Stimulated activated CD4-positive, alpha-beta T cell treated with anti-CD3 and anti-CD28 coated beads, Interleukin-1b, Interleukin-23, amount 100 ng/mL, for 24 hours (primary cell): ENCODE results near the gene COPS9.

Source experiments
- DNase-seq, 4 experiments: peaks; one replicate each; pipeline ENCODE4 v3.0.0-alpha.2; 2020; ENCODE audit warnings: low read depth in 4 of 4, low spot score in 1 of 4

Gene COPS9

DNA sequence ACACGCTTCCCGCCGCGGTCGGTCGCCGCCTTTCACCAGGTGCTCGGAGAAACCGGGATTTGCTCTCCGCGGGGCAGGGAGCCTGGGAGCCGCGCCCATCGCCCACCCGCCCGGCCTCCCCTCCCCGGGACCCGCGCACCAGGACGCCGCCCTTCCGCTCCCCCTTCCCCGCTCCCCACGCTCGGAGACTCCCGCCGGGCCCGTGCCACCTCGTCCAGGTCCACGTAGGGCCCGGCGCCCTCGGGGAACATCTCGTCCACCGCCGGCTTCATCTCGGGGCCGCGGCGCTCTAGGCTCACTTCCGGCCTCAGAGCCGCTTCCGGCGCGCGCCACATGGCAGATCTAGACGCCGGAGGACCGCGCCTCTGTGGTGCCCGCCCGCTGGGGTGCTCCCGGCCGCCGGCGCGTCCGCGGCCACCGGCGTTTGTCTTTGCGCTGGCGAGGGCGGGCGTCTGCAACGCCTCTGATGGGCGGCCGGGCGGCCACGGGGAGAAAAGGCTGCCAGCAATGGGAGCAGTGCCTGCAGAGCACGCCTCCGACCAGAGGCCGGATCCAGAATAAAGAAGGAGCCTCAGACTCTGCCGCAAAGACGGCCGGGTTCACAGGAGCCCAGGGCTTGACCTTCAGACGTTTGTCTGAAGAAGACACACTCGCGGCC is at the start of gene COPS9:
Gene COPS9, minus strand, starts transcription at position 293 of the 658 bp plus-strand sequence. Its CDS starts 21 bp downstream, at position 272.
- DNase-seq = peak; percentile 64 to 83 (median 77)

DNA sequence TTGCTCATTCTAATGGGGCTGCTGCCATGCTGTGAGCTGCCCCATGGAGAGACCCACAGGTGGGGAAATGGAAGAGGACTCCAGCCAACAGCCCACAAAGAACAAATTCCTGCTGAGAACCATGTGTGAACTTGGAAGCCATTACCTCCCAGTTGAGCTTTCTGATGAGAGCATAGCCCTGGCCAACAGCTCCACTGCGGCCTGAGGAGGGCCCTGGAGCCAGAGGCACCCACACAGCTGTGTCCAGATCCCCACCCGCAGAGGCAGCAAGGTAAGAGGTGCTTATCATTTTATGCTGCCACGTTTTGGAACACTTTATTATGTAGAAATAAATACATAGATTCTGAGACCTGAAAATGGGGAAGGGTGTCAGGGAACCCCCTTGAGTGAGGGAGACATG is 48.6 kb upstream of the COPS9 start:
- DNase-seq = no peak

DNA sequence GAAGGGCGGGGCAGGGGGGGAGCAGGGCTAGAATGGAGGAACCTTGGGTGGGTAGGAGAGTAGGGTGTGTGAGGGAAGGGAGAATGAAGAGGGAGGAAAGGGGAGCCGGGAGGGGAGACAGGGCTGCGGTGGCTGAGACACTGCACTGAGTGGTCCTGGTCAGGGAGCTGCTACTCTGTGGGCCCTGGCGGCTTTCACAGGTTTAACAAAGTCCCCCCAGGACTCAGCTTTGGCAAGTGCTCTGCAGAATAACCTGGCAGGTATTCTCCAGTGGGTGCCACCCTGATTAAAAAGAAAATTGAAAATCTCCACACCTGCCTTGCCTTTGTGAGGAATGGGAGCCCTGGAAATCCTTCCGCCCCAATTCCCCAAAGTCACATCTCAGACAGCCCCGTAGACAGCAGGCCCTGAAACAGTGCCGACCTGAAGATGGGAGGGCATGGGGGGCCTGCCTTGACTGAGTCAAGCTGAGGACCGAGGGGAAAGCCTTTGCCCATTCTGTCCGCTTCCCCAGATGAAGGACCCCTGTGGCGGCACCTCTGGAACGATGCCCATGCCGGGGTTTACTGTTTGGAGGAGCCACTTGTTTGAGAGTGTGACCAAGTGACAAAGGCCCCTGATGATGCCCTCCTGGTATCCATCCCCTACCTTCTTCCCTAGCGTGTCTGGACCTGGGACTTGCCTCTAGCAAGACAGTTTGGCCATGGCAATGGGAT is 47.9 kb upstream of the COPS9 start:
- no peak for DNase-seq

DNA sequence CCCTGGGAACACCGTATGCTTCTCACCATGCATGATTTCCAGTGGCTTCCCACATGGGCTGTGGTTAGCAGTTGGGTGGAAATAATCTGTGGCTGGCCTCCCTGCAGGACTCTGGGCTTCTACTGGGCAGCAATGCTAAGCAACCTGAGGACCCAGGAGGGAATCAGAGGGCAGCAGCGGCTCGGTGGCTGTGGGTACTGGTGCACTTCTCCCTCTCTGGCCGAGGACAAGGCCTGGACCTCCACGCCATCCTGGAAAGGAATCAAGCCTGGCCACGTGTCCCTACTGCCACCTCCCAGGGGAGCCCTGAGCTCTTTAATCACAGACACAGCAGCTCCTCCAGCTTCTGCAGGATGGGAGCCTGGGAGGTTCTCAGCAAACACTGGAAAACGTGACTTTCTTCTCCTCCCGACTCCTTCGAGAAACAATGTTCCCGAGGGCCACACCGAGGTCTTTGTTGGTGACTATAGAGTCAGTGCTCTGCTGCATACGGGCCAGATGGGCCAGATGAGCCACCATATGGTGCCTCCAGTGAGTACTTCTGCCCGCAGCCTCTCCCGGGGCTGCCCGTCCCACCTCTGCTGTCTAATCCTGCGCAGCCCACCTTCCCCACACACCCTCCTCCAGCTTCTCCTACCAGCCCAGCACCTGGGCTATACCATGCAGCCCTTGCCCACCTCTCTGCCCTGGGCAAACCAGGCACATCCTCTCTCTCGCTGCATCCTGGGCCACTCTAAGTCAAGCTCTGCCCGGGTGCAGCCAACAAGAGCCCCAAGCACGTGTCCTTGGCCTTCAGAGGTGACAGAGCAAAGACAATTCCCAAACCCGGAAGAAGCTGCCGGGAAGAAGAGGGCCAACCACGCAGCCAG is 47.1 kb upstream of the COPS9 start:
- DNase-seq = no peak

- DNase-seq = no peak
Measured at GRCh38 chr2:240182476-240182875, 46.4 kb upstream of the COPS9 start.

GRCh38 chr2:240182001-240182400 is 45.9 kb upstream of the COPS9 start:
- DNase-seq = no peak

GRCh38 chr2:240179941-240180666 is 44.0 kb upstream of the COPS9 start:
- DNase-seq = no peak

GRCh38 chr2:240179186-240179815 is 43.2 kb upstream of the COPS9 start:
- no peak for DNase-seq

DNA sequence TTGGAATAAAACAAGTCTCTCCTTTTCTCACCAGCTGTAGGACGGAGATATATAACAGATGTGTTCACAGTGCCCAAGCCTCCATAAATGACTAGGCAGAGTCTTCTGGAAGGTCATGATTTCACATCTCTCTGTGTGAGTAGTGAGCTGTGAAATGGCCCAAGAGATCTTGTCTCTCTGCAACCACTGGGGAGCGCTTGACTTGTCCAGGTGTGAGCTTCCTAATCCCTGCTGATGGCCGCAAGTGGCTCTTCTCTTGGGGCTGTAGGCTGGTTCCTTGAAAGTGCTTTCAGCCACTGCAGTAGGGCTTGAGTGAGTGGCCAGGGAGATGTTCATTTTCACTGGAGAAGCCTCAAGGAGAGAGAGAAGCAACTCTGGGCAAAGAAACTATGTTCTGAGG is 42.5 kb upstream of the COPS9 start:
- DNase-seq = no peak

- no peak for DNase-seq
Measured at GRCh38 chr2:240174496-240174895, 38.4 kb upstream of the COPS9 start.

DNA sequence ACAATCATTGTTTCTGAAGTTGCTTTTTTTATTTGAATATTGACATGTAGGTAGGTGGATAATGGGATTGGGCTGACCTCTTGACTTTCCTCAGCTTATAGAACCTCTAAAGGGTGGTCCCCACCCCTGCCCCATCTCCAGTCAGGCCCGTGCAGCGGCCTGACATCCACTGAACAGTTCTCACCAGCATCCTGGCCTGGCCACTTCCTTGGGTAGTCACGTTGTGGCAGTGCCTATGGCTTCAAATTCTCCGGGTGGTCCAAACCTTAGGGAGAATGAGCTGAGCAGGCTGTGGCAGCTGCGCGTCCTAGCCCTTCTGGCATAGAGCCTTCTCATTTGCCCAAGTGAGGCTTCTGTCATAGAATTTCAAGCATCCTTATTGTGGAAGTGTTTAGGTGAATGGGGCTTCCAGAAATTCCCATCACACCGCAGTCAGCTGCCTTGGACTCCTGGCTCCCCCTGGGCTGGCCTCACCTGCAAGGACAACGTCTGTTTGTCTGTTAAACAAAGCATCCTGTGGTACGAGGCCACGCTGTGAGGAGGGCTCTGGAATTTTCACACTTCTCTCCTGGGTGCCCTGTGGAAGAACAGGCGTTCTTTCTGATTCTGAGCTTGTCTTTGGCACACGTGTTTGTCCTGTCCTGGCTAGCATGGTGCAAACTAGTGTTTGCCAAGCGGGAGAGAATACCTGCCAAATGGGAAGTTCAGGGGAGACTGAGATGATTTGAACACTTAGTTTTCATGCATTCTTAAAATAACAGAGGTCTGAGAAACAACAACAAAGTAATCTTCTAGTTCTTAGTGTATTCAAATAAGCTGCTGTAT is 36.2 kb upstream of the COPS9 start:
- no peak for DNase-seq

DNA sequence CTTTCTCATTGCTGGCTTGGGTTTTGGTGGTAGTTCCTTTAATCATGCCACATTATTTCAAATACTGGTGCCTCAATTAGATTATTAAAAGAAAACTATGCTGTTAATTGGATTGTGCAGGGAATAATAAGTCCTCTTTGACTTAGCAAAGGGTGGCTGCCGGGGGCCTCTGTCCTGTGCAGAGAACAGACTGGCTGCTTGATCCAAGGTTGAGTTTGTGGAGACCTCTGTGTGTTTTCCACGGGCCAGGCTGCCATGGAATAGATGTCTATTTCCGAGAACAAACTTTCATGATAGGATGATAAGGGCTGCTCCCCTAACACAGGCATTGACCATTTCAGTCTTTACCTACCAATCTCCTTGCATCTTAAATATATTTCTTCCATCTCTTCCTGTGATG is 34.8 kb upstream of the COPS9 start:
- no peak for DNase-seq

GRCh38 chr2:240170354-240170735 is 34.2 kb upstream of the COPS9 start:
- no peak for DNase-seq

DNA sequence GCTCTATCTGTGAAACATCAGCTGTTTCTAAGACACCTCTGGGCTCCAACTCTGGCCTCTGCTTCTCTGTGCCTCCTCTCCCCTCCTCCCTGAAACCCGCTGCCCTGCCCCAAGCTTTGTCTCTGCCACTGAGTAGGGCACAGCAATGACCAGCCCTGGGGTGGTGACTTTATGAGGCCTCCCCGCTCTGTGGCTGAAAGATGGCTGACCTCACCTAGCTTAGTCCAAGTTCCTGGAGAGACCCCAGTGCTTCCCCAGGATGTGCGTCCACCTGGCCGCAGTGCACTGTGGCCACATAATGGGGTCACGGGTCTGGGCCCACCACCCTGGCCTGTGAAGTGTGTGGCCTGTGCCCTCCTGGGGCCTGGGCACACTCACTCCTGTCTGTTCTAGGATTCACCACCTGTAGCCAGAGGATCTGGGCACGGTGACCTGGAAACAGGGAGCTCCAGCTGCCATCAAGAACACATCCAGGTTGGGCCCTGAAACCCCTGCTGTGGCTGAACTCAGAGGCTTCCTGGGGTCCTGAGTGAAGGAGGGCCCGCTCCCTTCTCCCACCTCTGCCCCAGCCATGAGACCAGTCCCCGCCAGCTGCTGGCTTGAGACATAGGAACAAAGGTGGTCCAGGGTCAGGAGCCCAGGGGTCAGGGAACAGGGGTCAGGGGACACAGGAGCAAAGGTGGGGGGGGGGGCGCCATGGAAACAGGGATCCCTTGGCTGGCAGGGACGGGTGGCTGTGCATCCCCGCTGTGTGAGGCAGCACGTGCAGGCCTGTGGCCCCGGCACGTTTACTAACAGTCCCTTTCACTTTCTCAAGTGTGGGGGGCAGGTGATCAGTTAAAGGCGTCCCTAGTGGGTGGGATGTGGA is 33.6 kb upstream of the COPS9 start:
- DNase-seq = no peak

GRCh38 chr2:240168546-240169361 is 32.6 kb upstream of the COPS9 start:
- DNase-seq = no peak

DNA sequence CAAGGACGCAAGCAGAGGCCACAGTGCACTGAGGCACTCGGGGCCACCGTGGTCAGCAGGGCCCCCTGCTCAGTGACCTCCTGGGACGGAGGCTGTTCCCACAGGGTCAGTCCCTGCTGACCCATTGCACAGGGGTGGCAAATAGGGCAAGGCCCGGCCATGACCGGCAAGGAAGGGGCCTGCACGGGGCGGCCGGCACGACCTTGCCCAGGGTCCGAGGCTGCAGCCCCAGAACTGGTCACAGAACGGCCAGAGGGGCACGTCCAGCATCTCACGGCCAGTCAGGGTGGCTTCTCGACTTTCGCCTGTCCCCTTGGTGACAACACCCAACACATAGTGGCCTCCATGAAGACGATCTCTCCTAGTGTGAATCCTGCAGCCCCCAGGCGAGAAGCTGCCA is 31.9 kb upstream of the COPS9 start:
- DNase-seq = no peak

DNA sequence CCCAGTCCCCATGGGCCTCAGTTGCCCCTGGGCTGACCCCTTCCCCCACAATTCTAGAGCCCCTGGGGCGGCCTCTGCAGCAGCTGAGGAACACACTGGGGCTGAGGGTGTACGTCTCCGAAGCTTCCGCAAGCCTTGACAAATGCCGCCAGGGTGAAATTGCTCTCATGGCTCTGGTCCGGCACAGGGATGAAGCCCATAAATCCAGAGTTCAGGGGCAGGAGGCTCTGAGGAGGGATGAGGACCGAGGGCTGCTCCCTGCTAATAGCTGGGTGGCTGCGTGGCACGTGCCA is 31.4 kb upstream of the COPS9 start:
- DNase-seq = no peak
